Lower leg skin (tissue), 4 donors: ENCODE measurements around the gene SMCO2. TPM values are rescaled to one million over a fixed set of nuclear protein-coding genes. Genes with fewer than 3 reads are reported as not detected.

ENCODE experiments used
- DNase-seq, 2 donors: peaks; one replicate each; pipeline ENCODE4 v3.0.0-alpha.2; 2019; ENCODE audit warnings: low spot score in 2 of 2
- H3K4me3 ChIP-seq: fragments of 200-600 bp; sonication (generic); 2 replicates; pipeline ENCODE4 v1.5.1; 2017; ENCODE audit warnings: mild to moderate bottlenecking, low read depth; ENCODE audit not compliant: poor library complexity, severe bottlenecking
- POLR2A ChIP-seq, 2 donors: fragments of 450-650 bp; IDR thresholded peaks; one replicate each; pipeline ENCODE4 v1.6.1; 2016 to 2017; ENCODE audit warnings: antibody characterized with exemption in 2 of 2, mild to moderate bottlenecking in 1 of 2, moderate library complexity in 1 of 2
- WGBS, 2 donors: methylation state at CpG; one replicate each; pipeline ENCODE4 v1.1.5; 2018; 5-methylcytosine and 5-hydroxymethylcytosine counted together
- intact Hi-C: fragments of 100-400 bp; cut with DNase I; formaldehyde crosslinking; loops from one replicate; pipeline ENCODE4 v1.15.0; 2023; ENCODE audit warnings: low total_unique reads
- total RNA-seq, 4 donors: library from RNA; depleted of rRNA; stranded (reverse); fragments of >200 nt; gene quantifications; one replicate each; pipeline ENCODE4 v1.1.0, GENCODE V29; 2016
- TF ChIP-seq, protein P1 (sequence below), 3 donors: fragments of 450-650 bp; IDR thresholded peaks; one replicate each; pipeline ENCODE4 v1.5.1; 2016; ENCODE audit warnings: antibody characterized with exemption in 3 of 3, mild to moderate bottlenecking in 3 of 3, moderate library complexity in 2 of 3

Gene SMCO2
- total RNA-seq, 4 donors from 2014 or later, result not detected

DNA sequence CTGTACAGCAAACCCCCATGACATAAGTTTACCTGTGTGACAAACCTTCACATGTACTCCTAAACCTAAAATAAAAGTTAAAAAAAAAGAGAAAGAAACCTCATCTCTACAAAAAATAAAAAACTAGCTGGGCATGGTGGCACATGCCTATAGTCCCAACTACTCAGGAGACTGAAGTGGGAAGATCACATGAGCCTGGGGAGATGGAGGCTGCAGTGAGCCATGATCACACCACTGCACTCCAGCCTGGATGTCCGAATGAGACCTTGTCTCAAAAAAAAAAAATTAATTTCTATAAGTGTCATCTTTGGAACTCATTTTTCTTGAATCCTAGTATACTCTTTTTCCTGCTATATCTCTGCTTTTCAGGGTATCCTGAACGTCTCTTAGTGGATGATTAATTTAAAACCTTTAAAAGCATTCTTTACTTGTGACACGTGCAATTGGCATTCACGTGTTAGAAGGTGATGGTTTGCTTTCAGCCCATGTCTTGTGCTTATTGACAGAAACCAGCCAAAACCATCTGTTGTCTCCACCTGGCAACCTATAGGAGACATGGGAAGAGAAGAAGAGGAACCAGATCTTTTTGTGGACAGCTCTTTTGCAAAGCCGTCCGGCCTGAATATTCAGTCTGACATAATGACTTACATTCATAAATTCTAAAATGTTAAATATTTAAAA, 46.9 kb downstream of the SMCO2 start:
- intact Hi-C loops, result no loop called here
- no peak for DNase-seq
- WGBS, 2 donors, result 68% methylated on average over 6 of the region's 6 CpGs
- TF ChIP-seq, protein P1, sequence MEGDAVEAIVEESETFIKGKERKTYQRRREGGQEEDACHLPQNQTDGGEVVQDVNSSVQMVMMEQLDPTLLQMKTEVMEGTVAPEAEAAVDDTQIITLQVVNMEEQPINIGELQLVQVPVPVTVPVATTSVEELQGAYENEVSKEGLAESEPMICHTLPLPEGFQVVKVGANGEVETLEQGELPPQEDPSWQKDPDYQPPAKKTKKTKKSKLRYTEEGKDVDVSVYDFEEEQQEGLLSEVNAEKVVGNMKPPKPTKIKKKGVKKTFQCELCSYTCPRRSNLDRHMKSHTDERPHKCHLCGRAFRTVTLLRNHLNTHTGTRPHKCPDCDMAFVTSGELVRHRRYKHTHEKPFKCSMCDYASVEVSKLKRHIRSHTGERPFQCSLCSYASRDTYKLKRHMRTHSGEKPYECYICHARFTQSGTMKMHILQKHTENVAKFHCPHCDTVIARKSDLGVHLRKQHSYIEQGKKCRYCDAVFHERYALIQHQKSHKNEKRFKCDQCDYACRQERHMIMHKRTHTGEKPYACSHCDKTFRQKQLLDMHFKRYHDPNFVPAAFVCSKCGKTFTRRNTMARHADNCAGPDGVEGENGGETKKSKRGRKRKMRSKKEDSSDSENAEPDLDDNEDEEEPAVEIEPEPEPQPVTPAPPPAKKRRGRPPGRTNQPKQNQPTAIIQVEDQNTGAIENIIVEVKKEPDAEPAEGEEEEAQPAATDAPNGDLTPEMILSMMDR (IDR thresholded peaks at IDR 0.05), result no peak
- TF ChIP-seq POLR2A (IDR thresholded peaks at IDR 0.05), result no peak
- no peak overlapping the region for H3K4me3 ChIP-seq

DNA sequence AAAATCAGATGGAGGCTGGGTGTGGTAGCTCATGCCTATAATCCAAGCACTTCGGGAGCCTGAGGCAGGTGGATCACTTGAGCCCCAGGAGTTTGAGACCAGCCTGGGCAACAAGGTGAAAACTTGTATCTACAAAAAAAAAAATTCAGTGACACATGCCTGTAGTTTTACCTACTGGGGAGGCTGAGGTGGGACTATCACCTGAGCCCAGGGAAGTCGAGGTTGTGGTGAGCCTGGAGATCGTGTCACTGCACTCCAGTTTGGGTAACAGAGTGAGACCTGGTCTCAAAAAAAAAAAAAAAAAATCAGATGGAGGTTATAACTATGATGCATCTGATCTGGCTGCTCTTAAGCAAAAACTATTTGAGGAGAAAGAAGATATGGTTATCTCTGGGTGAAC, 50.9 kb downstream of the SMCO2 start:
- WGBS, 2 donors, result 79 to 94% methylated on average over 3 of the region's 3 CpGs
- TF ChIP-seq POLR2A (IDR thresholded peaks at IDR 0.05), result no peak
- TF ChIP-seq, protein P1 (IDR thresholded peaks at IDR 0.05), result no peak

DNA sequence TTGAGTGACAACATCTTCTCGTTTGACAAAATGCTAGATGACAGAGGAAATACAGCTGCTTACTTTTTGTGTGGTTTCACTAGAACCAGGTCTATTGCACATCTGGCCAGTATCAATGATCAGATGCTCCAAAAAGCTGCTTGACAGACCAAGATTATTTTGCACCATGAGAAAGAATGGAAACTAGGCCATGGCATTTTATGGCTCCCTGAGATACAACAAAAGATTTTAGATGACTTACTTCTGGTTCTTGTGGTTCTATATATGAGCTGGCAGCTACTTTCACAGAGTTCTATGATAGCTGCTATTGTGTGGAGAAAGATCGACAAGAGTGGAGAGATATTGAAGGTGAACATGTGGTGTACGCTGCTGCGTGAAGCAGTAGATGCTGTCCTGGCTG, 51.6 kb downstream of the SMCO2 start:
- 87 to 90% methylated on average over 4 of the region's 4 CpGs for WGBS, 2 donors
- intact Hi-C loops, result no loop called here
- no peak for TF ChIP-seq POLR2A (IDR thresholded peaks at IDR 0.05)
- TF ChIP-seq, protein P1 (IDR thresholded peaks at IDR 0.05), result no peak
- no peak for DNase-seq
- no peak overlapping the region for H3K4me3 ChIP-seq

More for the DNA sequence above, 50.9 kb downstream of the SMCO2 start:
- no peak overlapping the region for H3K4me3 ChIP-seq
- intact Hi-C loops, result no loop called here
- DNase-seq, result no peak

DNA sequence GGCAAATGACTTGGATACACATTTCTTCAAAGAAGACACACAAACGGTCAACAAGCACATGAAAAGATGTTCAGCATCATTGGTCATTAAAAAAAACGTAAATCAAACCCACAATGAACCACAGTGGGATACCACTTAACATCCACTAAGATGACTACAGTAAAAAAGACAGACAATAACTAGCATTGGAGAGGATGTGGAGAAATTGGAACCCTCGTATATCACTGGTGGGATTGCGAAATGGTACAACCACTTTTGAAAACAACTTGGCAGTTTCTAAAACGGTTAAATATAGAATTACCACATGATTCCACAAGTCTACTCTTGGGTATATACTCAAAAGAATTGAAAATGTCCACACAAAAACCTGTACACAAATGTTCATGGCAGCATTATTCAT, 52.2 kb downstream of the SMCO2 start:
- no peak for TF ChIP-seq POLR2A (IDR thresholded peaks at IDR 0.05)
- TF ChIP-seq, protein P1 (IDR thresholded peaks at IDR 0.05), result no peak
- DNase-seq, result no peak
- 74 to 78% methylated on average over 5 of the region's 5 CpGs for WGBS, 2 donors
- no peak overlapping the region for H3K4me3 ChIP-seq
- intact Hi-C loops, result no loop called here

DNA sequence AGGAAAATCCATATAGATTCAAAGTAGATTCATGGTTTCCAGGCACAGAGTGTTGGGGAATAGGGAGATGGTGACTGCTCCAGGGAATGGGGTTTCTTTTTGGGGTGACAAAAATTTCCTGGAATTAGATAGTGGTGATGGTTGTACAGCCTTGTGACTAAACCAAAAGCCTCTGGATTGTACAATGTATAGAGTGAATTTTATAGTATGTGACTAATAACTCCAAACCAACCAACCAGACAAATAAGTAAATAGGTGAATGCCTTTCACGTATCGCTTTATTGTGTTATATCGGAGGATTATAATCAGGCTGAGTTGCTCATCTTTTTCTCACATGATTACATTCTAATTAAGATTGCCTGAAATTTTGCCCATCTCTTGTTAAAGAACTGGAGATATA, 52.8 kb downstream of the SMCO2 start:
- DNase-seq, result no peak
- WGBS, 2 donors, result 97% methylated on average over 3 of the region's 3 CpGs
- intact Hi-C loops, result no loop called here
- H3K4me3 ChIP-seq, result no peak overlapping the region
- TF ChIP-seq, protein P1 (IDR thresholded peaks at IDR 0.05), result no peak
- no peak for TF ChIP-seq POLR2A (IDR thresholded peaks at IDR 0.05)

DNA sequence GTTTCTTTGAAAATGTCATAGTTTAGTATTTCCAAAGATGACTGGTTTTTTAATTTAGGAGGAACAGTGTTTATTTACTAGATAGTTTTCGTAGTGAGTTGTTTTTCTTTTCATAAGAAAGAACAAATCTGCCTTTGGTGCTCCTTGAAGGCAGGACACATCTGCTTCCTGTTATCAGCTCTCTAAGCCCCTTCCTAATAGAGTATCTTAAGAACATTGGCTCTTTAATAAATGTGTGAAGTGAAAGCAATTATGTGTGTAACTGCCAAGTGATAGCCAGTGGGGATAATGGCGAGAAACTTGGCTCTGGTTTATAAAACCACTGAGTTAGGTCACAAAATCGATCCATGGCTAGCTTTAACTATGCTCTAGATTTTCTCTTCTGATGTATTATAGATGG, 54.0 kb downstream of the SMCO2 start:
- DNase-seq, result no peak
- 39 to 44% methylated on average over 3 of the region's 3 CpGs for WGBS, 2 donors
- no peak for TF ChIP-seq POLR2A (IDR thresholded peaks at IDR 0.05)
- TF ChIP-seq, protein P1 (IDR thresholded peaks at IDR 0.05), result no peak
- H3K4me3 ChIP-seq, result no peak overlapping the region
- intact Hi-C loops, result no loop called here
